Heart left ventricle (tissue), 13 donors: ENCODE data around the gene AHRR.

Source experiments
- POLR2A ChIP-seq, 2 donors: fragments of 450-650 bp; IDR thresholded peaks; one replicate each; pipeline ENCODE4 v1.6.1; 2017; ENCODE audit warnings: antibody characterized with exemption in 2 of 2, mild to moderate bottlenecking in 2 of 2, moderate library complexity in 2 of 2
- TF ChIP-seq, protein P1 (sequence below), 12 donors: fragments of 200-600 bp; sonication (generic) in 4 of 12; IDR thresholded peaks; one replicate each; pipeline versions ENCODE4 v1.5.0 to v1.8.0; 2018 to 2022; ENCODE audit warnings: antibody characterized with exemption in 12 of 12, mild to moderate bottlenecking in 5 of 12
- donor health status: ischemic (EF 13 %, LVEDD 7.1; RV severe dilation, severe dysfunction).
- donor health status: DM: no; HTN: yes; CAD: no.
- donor health status: DM: no; HTN: no; CAD: no.
- donor health status: ischemic (EF 25% LVEDD 6.9; RV normal size, moderate dysfunction).
- donor health status: ischemic (EF 25% LVEDD 5.7; RV mildly dilated, moderate dysfunction).
- donor health status: ischemic (EF 35%, LVEDD 5.7; RV mildly dilated, moderate dysfunction).
- donor health status: nonischemic (EF 11% LVEDD 7.7; RV severe dilation, severe dysfunction).
- donor health status: DM: yes; HTN: yes; CAD: no.
- donor health status: PGD.
- donor health status: ischemic (EF 29% LVEDD 5.4; RV normal size, mild dysfunction).
- donor health status: nonischemic (EF 23%, LVEDD 6.1; RV moderate dilation, normal function).

DNA sequence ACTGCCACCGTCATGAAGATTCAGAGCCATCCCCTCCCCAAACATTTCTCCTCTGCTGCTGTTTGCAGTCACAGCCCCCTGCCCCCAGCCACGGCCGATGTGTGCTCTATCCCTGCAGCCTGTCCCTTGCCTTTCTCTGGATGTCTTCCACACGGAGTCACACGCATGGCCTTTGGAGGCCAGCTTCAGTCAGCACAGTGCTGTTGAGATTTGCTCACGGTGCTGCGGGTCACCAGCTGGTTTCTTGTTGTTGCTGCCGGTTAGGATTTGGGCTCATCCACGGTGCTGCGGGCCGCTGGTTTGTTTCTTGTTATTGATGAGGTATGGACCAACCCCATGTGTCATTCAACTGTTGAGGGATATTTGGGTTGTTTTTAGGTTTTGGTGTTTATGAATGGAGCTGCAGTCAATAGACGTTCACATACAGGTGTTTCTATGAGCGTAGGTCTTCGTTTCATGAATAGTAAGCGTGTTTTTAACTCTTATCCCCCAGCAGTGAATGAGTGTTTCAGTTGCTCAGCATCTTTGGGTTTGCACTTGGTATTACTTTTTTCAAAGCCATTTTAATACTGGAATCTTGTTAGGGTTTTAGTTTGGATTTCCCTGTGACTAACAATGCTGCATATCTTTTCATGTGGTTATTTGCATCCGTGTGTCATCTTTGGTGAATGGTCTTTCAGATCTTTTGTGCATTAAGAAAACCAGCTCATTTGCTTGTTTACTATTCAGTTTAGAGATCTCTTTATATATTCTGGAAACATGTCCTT, 57.6 kb downstream of the AHRR start:
- TF ChIP-seq, protein P1, sequence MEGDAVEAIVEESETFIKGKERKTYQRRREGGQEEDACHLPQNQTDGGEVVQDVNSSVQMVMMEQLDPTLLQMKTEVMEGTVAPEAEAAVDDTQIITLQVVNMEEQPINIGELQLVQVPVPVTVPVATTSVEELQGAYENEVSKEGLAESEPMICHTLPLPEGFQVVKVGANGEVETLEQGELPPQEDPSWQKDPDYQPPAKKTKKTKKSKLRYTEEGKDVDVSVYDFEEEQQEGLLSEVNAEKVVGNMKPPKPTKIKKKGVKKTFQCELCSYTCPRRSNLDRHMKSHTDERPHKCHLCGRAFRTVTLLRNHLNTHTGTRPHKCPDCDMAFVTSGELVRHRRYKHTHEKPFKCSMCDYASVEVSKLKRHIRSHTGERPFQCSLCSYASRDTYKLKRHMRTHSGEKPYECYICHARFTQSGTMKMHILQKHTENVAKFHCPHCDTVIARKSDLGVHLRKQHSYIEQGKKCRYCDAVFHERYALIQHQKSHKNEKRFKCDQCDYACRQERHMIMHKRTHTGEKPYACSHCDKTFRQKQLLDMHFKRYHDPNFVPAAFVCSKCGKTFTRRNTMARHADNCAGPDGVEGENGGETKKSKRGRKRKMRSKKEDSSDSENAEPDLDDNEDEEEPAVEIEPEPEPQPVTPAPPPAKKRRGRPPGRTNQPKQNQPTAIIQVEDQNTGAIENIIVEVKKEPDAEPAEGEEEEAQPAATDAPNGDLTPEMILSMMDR (IDR thresholded peaks at IDR 0.05): no peak
- TF ChIP-seq POLR2A (IDR thresholded peaks at IDR 0.05): no peak
